K562 treated with DMSO at 1 percent for 48 hours (cell line): Measurements from ENCODE around the gene STOX1. TPM values are rescaled to one million over a fixed set of nuclear protein-coding genes. Genes with fewer than 3 reads are reported as not detected.

Source experiments
- total RNA-seq: library from RNA; unstranded; fragments of 300-600 nt; gene quantifications from 2 replicates; pipeline ENCODE4 v1.2.3, GENCODE V29; 2022; ENCODE audit warnings: low replicate concordance; ENCODE audit errors: extremely low read depth

Gene STOX1
- total RNA-seq = not detected in 2 replicates

GRCh38 chr10:68826764-68827591 lies at the start of gene STOX1:
Gene STOX1, plus strand, starts transcription at chr10:68827531. Its CDS starts 93 bp downstream, at chr10:68827624.

DNA sequence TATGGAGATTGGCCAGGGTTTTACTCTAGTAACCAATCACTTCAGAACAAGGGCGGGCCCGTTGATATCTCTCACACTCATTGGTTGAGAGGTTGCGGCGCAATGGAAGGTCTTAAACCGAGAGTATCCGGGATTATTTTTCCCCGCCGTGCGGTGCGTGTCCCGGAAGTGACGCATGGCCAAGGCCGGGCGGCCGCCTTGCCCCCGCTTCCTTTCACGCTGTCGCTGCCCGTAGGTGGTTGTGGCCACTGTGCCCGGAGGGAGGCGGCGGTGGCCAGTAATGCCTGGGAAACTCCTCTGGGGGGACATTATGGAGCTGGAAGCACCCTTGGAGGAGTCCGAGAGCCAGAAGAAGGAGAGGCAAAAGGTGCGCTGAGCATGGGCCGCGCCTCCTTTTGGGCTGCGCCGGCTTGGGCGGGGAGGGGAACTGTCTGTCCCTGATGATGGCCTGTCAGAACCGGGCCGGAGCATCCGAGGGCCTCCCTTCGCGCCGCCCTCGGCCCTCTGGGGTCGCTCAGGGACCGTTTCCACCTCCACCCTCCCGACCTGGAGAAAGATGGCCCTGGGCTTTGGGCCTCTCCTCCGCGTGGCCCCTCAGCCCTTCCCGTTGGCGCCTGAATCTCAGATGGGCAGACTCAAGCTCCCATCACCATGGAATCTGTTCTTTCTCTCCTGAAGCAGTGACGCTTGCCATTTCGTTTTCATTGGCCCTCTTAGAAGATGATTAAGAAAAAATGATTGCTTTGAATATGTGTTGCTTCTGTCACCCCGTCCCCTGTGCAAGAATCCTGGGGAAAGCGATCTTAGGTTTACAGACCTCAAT lies 74.0 kb downstream of the STOX1 start, which contains the start of gene DDX50:
DDX50 (plus strand) TSS at position 211 of the 823 bp plus-strand sequence; CDS start at position 281, 70 bp downstream.

Other genes starting within 250 kb of the STOX1 start
- gene CCAR1, start 106.3 kb upstream of the STOX1 start, total RNA-seq = not detected in 2 replicates
- gene DDX50, start 73.8 kb downstream of the STOX1 start, total RNA-seq = not detected in 2 replicates
- 101 TPM in 1 of 2 replicates, not detected in the other for gene DDX21, start 128.6 kb downstream of the STOX1 start, total RNA-seq
- gene KIFBP, start 161.3 kb downstream of the STOX1 start, total RNA-seq = not detected in 2 replicates